K562 (cell line): ENCODE measurements around the gene CFAP58. TPM values are rescaled to one million over a fixed set of nuclear protein-coding genes. Genes with fewer than 3 reads are reported as not detected.

ENCODE experiments used
- ATAC-seq: fragments of 200-7000 bp; cut with Tn5 transposase; 3 replicates; pipeline ENCODE4 v1.9.1; 2020; ENCODE audit warnings: moderate library complexity
- BruUV-seq: library from RNA; stranded (reverse); fragments of 400-500 nt; replicated peaks from 2 replicates; lab custom pipeline; 2021; lab: Mats Ljungman, UMichigan
- CTCF ChIA-PET: fragments of 300-600 bp; formaldehyde crosslinking; extraction: SDS; loops from one replicate; lab custom pipeline; 2021; ENCODE audit warnings: low intra/inter-chr PET ratio; lab: Yijun Ruan, JAX
- POLR2A ChIA-PET: fragments of 300-600, 350-650 bp; sonication (Branson Sonifier 250); formaldehyde crosslinking; extraction: SDS; loops from one replicate; lab custom pipeline; 2021; ENCODE audit warnings: antibody characterized with exemption, inconsistent platforms; lab: Yijun Ruan, JAX
- DNase-seq, 4 experiments: peaks; one replicate each; pipeline versions ENCODE4 v3.0.0 to v3.0.0-alpha.2; 2011 to 2018; ENCODE audit warnings: low spot score in 3 of 4, mixed read lengths in 3 of 4; ENCODE audit errors: extremely low read depth in 1 of 4
- FAIRE-seq: peaks from 2 replicates; lab custom pipeline; 2011; peaks lifted over from hg19 to GRCh38; lab: Jason Lieb, UNC
- H2AFZ ChIP-seq: 2 replicates; pipeline ENCODE4 v1.6.0; 2011; ENCODE audit warnings: low read depth, low read length, control low read depth, inconsistent platforms
- H3K27ac ChIP-seq: fragments of 200-600 bp; 3 replicates; pipeline ENCODE4 v1.8.0; 2011; ENCODE audit warnings: low read depth, mild to moderate bottlenecking, control low read depth, inconsistent platforms, low read length, moderate library complexity, mixed read lengths; ENCODE audit errors: extremely low read depth
- H3K27me3 ChIP-seq, 2 experiments: fragments of 300-600 bp in 1 of 2; 2 replicates in 1 of 2; 3 replicates in 1 of 2; pipeline versions ENCODE4 v1.6.0 to v1.8.0; 2011; ENCODE audit warnings: inconsistent platforms in 2 of 2, low read length in 2 of 2, mild to moderate bottlenecking in 1 of 2, mixed read lengths in 1 of 2, moderate library complexity in 1 of 2; ENCODE audit not compliant: control insufficient read depth in 2 of 2, insufficient read depth in 2 of 2
- H3K36me3 ChIP-seq: fragments of 300-600 bp; 3 replicates; pipeline ENCODE4 v1.8.0; 2011; ENCODE audit warnings: mild to moderate bottlenecking, low read length, inconsistent platforms; ENCODE audit not compliant: control insufficient read depth, insufficient read depth
- H3K4me1 ChIP-seq, 2 experiments: fragments of 200-600 bp in 1 of 2; replicated peaks in 1 of 2; 2 replicates in 1 of 2; 3 replicates in 1 of 2; pipeline versions ENCODE4 v1.5.1 to v1.8.0; 2011; ENCODE audit warnings: inconsistent platforms in 2 of 2, low read length in 2 of 2, mild to moderate bottlenecking in 1 of 2, mixed read lengths in 1 of 2, moderate library complexity in 1 of 2; ENCODE audit not compliant: control insufficient read depth in 2 of 2, insufficient read depth in 2 of 2
- H3K4me2 ChIP-seq: 2 replicates; pipeline ENCODE4 v1.6.1; 2011; ENCODE audit warnings: low read length, control low read depth, inconsistent platforms, mixed read lengths; ENCODE audit not compliant: insufficient read depth
- H3K4me3 ChIP-seq: fragments of 200-600 bp; sonication (generic), shearing (Covaris generic); 2 replicates; pipeline ENCODE4 v1.5.1; 2016; ENCODE audit warnings: control low read depth, inconsistent platforms
- H3K79me2 ChIP-seq: fragments of 200-600 bp; 3 replicates; pipeline ENCODE4 v1.8.0; 2011; ENCODE audit warnings: low read length, inconsistent platforms; ENCODE audit not compliant: control insufficient read depth, insufficient read depth
- H3K9ac ChIP-seq, 2 experiments: 2 replicates each; pipeline versions ENCODE4 v1.6.0 to v1.6.1; 2011; ENCODE audit warnings: low read depth in 2 of 2, low read length in 2 of 2, control low read depth in 1 of 2, inconsistent platforms in 1 of 2, mild to moderate bottlenecking in 1 of 2, mixed read lengths in 1 of 2; ENCODE audit not compliant: insufficient read depth in 1 of 2
- H3K9me1 ChIP-seq: one replicate; pipeline ENCODE4 v1.6.0; 2011; ENCODE audit warnings: inconsistent platforms, mild to moderate bottlenecking, low read length, moderate library complexity; ENCODE audit not compliant: control insufficient read depth, insufficient read depth
- H3K9me3 ChIP-seq: replicated peaks from 2 replicates; pipeline ENCODE4 v1.5.1; 2011; ENCODE audit warnings: low read depth, low read length, inconsistent platforms; ENCODE audit not compliant: control insufficient read depth, insufficient read depth
- H4K20me1 ChIP-seq: replicated peaks from 2 replicates; pipeline ENCODE4 v1.6.1; 2011; ENCODE audit warnings: low read length, inconsistent platforms, mixed read lengths; ENCODE audit not compliant: control insufficient read depth, insufficient read depth
- ADNP ChIP-seq: fragments of 200-800 bp; sonication (Bioruptor generic); IDR thresholded peaks from 2 replicates; pipeline ENCODE4 v1.6.1; 2016; ENCODE audit warnings: missing genetic modification characterization, missing compliant biosample characterization
- ARNT ChIP-seq, 2 experiments: fragments of 450-650 bp; IDR thresholded peaks; 2 replicates each; pipeline ENCODE4 v1.6.1; 2016; ENCODE audit warnings: mild to moderate bottlenecking in 1 of 2
- CHD4 ChIP-seq: fragments of 200-600 bp; sonication (generic); IDR thresholded peaks from 3 replicates; pipeline ENCODE4 v1.6.1; 2012; ENCODE audit warnings: low read depth, mild to moderate bottlenecking, mixed read lengths, low read length, inconsistent platforms; ENCODE audit not compliant: insufficient read depth, insufficient replicate concordance, poor library complexity, severe bottlenecking
- FOS ChIP-seq: IDR thresholded peaks from 3 replicates; pipeline ENCODE4 v1.6.1; 2011; ENCODE audit not compliant: insufficient read length; ENCODE audit errors: extremely low read depth
- JUND ChIP-seq, 2 experiments: IDR thresholded peaks; 2 replicates in 1 of 2; 3 replicates in 1 of 2; pipeline ENCODE4 v1.6.1; 2011; ENCODE audit warnings: borderline replicate concordance in 2 of 2, low read depth in 2 of 2, low read length in 2 of 2, improper control_type of control experiment in 1 of 2, missing biosample characterization in 1 of 2, missing genetic modification characterization in 1 of 2, missing genetic modification reagents in 1 of 2
- KLF10 ChIP-seq: fragments of 250-450 bp; sonication (Bioruptor Pico); IDR thresholded peaks from 2 replicates; pipeline ENCODE4 v1.6.1; 2021; ENCODE audit warnings: matching md5 sums
- MTA3 ChIP-seq: fragments of 450-650 bp; formaldehyde crosslinking; IDR thresholded peaks from 2 replicates; pipeline ENCODE4 v1.6.1; 2017; ENCODE audit warnings: mild to moderate bottlenecking, borderline replicate concordance
- NCOR1 ChIP-seq: fragments of 450-650 bp; IDR thresholded peaks from 2 replicates; pipeline ENCODE4 v1.6.1; 2016; ENCODE audit warnings: mild to moderate bottlenecking, moderate library complexity
- RB1 ChIP-seq: fragments of 450-650 bp; IDR thresholded peaks from 2 replicates; pipeline ENCODE4 v1.6.1; 2017; ENCODE audit warnings: low read depth, mild to moderate bottlenecking
- RBM14 ChIP-seq: fragments of 200-400 bp; formaldehyde crosslinking; IDR thresholded peaks from 2 replicates; pipeline ENCODE4 v1.6.1; 2018; ENCODE audit warnings: low read depth, mild to moderate bottlenecking, low read length, moderate library complexity, borderline replicate concordance; ENCODE audit not compliant: insufficient read depth
- TARDBP ChIP-seq: fragments of 450-650 bp; IDR thresholded peaks from 2 replicates; pipeline ENCODE4 v1.6.1; 2016
- TCF3 ChIP-seq: sonication (generic); formaldehyde crosslinking; IDR thresholded peaks from 2 replicates; pipeline ENCODE4 v1.4.0; 2020; ENCODE audit warnings: mild to moderate bottlenecking, missing genetic modification reagents
- TFAM ChIP-seq: fragments of 250-450 bp; sonication (Bioruptor Pico); conservative IDR thresholded peaks from 2 replicates; pipeline ENCODE4 v1.5.0; 2021; ENCODE audit warnings: mild to moderate bottlenecking, moderate library complexity
- WGBS: fragments of 100-300 bp; shearing (Covaris generic); methylation state at CpG from one replicate; pipeline ENCODE4 v1.1.6; 2016; ENCODE audit warnings: low coverage, mixed read lengths; ENCODE audit not compliant: insufficient coverage; ENCODE audit errors: missing lambda C conversion rate; 5-methylcytosine and 5-hydroxymethylcytosine counted together
- in situ Hi-C: fragments of 300-500 bp; cut with MboI; formaldehyde crosslinking; loops from 4 replicates; pipeline ENCODE4 v1.15.0; 2018; ENCODE audit warnings: inconsistent platforms, mixed read lengths
- intact Hi-C: fragments of 100-400 bp; cut with micrococcal nuclease; formaldehyde crosslinking; loops from 2 replicates; pipeline ENCODE4 v1.14.2; 2022
- polyA plus RNA-seq, 8 experiments: library from polyadenylated mRNA; depleted of rRNA in 4 of 8; stranded (reverse) in 5 of 8; unstranded in 3 of 8; fragments of >200 nt; fragmentation: Nextera tagmentation in 2 of 8; fragmentation: Illumina TruSeq in 1 of 8; extraction: Ambion mirVana in 2 of 8; extraction: Trizol in 1 of 8; gene quantifications; 2 replicates each; pipeline versions ENCODE4 v1.2.1 to v1.2.3, GENCODE V29; 2011 to 2014; ENCODE audit warnings: inconsistent platforms in 1 of 8, missing spikeins in 1 of 8
- total RNA-seq, 7 experiments: library from RNA; depleted of rRNA in 6 of 7; stranded (reverse); fragments of >200 nt in 6 of 7; fragmentation: Illumina TruSeq in 2 of 7; extraction: Trizol in 2 of 7; gene quantifications; 2 replicates each; pipeline versions ENCODE4 v1.2.1 to v1.2.3, GENCODE V29; 2011 to 2021; ENCODE audit warnings: low replicate concordance in 1 of 7
- TF ChIP-seq, protein P1 (sequence below), 2 experiments: fragments of 150-350 bp in 1 of 2; IDR thresholded peaks; 2 replicates each; pipeline ENCODE4 v1.6.1; 2012 to 2016; ENCODE audit warnings: low read depth in 2 of 2, low read length in 2 of 2, mild to moderate bottlenecking in 1 of 2, moderate library complexity in 1 of 2
- TF ChIP-seq, protein P2 (sequence below): fragments of 450-650 bp; formaldehyde crosslinking; IDR thresholded peaks from 2 replicates; pipeline ENCODE4 v1.4.0; 2020; ENCODE audit warnings: mild to moderate bottlenecking
- TF ChIP-seq, protein P3 (sequence below): fragments of 450-650 bp; IDR thresholded peaks from one replicate; pipeline ENCODE4 v1.6.1; 2018; ENCODE audit warnings: mild to moderate bottlenecking, moderate library complexity; ENCODE audit not compliant: partially characterized antibody

The CFAP58 gene
- total and polyA plus RNA-seq, 9 of the 15 experiments (the other 6 are each of a cell fraction or from before 2014, with no cell fraction given) = 0.08 to 2.0 (median 0.71) TPM

DNA sequence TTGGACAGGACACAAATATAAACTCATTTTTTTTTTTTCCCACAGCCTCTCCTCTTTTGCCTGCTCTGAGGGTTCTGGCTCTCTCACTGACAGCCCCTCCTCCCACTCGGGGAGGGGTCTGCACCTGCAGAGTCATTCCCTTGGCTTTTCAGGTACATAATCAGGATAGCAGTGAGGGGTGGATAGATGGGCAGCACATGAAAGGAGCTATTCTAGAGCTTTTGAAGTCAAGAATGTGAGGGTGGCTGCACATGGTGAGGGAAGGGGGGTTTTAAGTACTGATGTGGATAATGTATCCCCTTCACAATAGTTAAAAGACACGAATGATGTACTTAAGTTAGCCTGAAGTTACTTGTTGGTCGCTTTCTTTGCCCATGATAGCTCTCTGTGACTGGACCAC, 76.2 kb downstream of the CFAP58 start (continued):
- no peak for TF ChIP-seq JUND (IDR thresholded peaks at IDR 0.05; ENCODE audit: borderline replicate concordance, low read depth, low read length)
- no peak for TF ChIP-seq JUND (tag; IDR thresholded peaks at IDR 0.05; ENCODE audit: borderline replicate concordance, low read depth, low read length)
- no peak for TF ChIP-seq TCF3 (CRISPR knock-in tag)

DNA sequence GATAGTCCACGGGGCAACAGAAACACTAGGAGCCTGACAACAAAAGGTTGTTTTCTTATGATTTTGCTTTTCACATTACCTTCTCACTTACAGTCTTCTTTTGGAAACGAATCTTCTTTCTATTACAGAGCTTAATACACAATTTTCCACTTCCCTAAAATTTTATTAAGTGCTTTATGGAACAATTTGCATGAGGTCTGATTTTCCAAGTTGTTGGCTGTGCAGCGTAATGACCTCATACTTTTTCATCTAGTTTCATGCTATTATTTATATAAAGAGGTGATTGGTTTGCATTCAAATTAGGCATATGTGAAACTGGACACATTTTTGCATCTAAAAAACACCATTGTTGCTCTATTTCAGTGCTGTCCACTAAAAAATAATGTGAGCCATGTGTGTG, 76.7 kb downstream of the CFAP58 start:
- DNase-seq (no peak), FAIRE-seq (no peak), ATAC-seq (no peak)
- Histone ChIP-seq H3K4me3 (no peak overlapping the region), H3K27ac (no peak overlapping the region), H3K36me3 (no peaks in the 10 kb centered on the region), H2AFZ (no peak overlapping the region), H3K9me3 (no peaks in the 10 kb centered on the region), H3K27me3 (no peaks in the 10 kb centered on the region), H3K9me1 (no peaks in the 10 kb centered on the region), H3K4me1 (no peaks in the 10 kb centered on the region), H3K9ac (no peak overlapping the region), H4K20me1 (no peaks in the 10 kb centered on the region), H3K4me2 (no peak overlapping the region), H3K79me2 (no peaks in the 10 kb centered on the region)
- CTCF ChIA-PET = no interaction called here
- BruUV-seq = no TSS peak
- in situ Hi-C loops = no loop called here
- WGBS = 3% methylated on average over 3 of the region's 3 CpGs
- POLR2A ChIA-PET = no interaction called here
- intact Hi-C loops = no loop called here
- TF ChIP-seq, protein P1, sequence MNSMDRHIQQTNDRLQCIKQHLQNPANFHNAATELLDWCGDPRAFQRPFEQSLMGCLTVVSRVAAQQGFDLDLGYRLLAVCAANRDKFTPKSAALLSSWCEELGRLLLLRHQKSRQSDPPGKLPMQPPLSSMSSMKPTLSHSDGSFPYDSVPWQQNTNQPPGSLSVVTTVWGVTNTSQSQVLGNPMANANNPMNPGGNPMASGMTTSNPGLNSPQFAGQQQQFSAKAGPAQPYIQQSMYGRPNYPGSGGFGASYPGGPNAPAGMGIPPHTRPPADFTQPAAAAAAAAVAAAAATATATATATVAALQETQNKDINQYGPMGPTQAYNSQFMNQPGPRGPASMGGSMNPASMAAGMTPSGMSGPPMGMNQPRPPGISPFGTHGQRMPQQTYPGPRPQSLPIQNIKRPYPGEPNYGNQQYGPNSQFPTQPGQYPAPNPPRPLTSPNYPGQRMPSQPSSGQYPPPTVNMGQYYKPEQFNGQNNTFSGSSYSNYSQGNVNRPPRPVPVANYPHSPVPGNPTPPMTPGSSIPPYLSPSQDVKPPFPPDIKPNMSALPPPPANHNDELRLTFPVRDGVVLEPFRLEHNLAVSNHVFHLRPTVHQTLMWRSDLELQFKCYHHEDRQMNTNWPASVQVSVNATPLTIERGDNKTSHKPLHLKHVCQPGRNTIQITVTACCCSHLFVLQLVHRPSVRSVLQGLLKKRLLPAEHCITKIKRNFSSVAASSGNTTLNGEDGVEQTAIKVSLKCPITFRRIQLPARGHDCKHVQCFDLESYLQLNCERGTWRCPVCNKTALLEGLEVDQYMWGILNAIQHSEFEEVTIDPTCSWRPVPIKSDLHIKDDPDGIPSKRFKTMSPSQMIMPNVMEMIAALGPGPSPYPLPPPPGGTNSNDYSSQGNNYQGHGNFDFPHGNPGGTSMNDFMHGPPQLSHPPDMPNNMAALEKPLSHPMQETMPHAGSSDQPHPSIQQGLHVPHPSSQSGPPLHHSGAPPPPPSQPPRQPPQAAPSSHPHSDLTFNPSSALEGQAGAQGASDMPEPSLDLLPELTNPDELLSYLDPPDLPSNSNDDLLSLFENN (IDR thresholded peaks at IDR 0.05; ENCODE audit: low read depth in 2 of 2, low read length in 2 of 2) = no peak
- TF ChIP-seq FOS (no peak), TARDBP (no peak), KLF10 (CRISPR knock-in tag) (no peak), TFAM (no peak), RBM14 (no peak), ARNT (IDR thresholded peaks at IDR 0.05) (no peak), MTA3 (no peak), JUND (IDR thresholded peaks at IDR 0.05; ENCODE audit: borderline replicate concordance, low read depth, low read length) (no peak), JUND (tag; IDR thresholded peaks at IDR 0.05; ENCODE audit: borderline replicate concordance, low read depth, low read length) (no peak), CHD4 (no peak), RB1 (no peak), ADNP (tag) (no peak), NCOR1 (no peak)
- TF ChIP-seq, protein P2, sequence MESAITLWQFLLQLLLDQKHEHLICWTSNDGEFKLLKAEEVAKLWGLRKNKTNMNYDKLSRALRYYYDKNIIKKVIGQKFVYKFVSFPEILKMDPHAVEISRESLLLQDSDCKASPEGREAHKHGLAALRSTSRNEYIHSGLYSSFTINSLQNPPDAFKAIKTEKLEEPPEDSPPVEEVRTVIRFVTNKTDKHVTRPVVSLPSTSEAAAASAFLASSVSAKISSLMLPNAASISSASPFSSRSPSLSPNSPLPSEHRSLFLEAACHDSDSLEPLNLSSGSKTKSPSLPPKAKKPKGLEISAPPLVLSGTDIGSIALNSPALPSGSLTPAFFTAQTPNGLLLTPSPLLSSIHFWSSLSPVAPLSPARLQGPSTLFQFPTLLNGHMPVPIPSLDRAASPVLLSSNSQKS (CRISPR knock-in tag) = no peak
- TF ChIP-seq, protein P3, sequence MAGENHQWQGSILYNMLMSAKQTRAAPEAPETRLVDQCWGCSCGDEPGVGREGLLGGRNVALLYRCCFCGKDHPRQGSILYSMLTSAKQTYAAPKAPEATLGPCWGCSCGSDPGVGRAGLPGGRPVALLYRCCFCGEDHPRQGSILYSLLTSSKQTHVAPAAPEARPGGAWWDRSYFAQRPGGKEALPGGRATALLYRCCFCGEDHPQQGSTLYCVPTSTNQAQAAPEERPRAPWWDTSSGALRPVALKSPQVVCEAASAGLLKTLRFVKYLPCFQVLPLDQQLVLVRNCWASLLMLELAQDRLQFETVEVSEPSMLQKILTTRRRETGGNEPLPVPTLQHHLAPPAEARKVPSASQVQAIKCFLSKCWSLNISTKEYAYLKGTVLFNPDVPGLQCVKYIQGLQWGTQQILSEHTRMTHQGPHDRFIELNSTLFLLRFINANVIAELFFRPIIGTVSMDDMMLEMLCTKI = no peak
